ENCODE results near the gene FHIT. TPM values are rescaled to one million over a fixed set of nuclear protein-coding genes. Genes with fewer than 3 reads are reported as not detected.

The FHIT gene
- total RNA-seq, 4 donors from 2014 or later = 0.72 to 5.2 (median 2.1) TPM

DNA sequence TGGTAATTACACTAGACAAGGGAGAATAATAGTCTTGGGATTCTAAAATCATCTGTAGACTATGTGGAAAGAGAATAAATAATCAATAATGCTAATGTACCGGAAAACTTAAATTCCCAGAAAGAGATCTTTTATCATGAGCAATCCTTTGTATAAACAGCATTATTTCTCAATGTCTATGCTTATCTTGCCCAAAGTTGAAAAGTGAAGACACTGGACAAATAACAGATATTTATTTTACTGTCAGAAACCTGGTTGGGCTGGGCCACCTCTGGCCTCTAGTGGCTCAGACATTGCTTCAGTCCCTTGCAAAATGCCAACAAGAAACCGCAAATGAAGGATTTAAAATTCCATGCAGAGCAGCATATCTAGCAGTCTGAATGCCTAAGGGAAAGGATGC is 409.9 kb downstream of the FHIT start:
- Histone ChIP-seq H3K27me3 (no peaks in the 10 kb centered on the region), H3K4me1 (no peaks in the 10 kb centered on the region), H3K27ac (no peak overlapping the region), H3K4me3 (no peak overlapping the region), H3K36me3 (no peaks in the 10 kb centered on the region), H3K9me3 (no peaks in the 10 kb centered on the region)
- TF ChIP-seq POLR2A (IDR thresholded peaks at IDR 0.05) = no peak
- TF ChIP-seq, protein P1, sequence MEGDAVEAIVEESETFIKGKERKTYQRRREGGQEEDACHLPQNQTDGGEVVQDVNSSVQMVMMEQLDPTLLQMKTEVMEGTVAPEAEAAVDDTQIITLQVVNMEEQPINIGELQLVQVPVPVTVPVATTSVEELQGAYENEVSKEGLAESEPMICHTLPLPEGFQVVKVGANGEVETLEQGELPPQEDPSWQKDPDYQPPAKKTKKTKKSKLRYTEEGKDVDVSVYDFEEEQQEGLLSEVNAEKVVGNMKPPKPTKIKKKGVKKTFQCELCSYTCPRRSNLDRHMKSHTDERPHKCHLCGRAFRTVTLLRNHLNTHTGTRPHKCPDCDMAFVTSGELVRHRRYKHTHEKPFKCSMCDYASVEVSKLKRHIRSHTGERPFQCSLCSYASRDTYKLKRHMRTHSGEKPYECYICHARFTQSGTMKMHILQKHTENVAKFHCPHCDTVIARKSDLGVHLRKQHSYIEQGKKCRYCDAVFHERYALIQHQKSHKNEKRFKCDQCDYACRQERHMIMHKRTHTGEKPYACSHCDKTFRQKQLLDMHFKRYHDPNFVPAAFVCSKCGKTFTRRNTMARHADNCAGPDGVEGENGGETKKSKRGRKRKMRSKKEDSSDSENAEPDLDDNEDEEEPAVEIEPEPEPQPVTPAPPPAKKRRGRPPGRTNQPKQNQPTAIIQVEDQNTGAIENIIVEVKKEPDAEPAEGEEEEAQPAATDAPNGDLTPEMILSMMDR (IDR thresholded peaks at IDR 0.05 in 4 of 5, conservative IDR thresholded peaks at IDR 0.05 in 1 of 5) = no peak
- in situ Hi-C loops (cut with MboI; ENCODE audit: low sequenced_read_pairs in 4 of 4) (no loop called here), intact Hi-C loops (cut with DNase I; ENCODE audit: low total_unique reads) (no loop called here)
- ATAC-seq = no peak
- no peak for DNase-seq

GRCh38 chr3:60839246-60839645 is 412.0 kb downstream of the FHIT start:
- H3K4me1 ChIP-seq = no peaks in the 10 kb centered on the region
- ATAC-seq (no peak), DNase-seq (no peak)
- intact Hi-C loops (cut with DNase I; ENCODE audit: low total_unique reads) = no loop called here
- H3K27ac ChIP-seq = no peak overlapping the region
- in situ Hi-C loops (cut with MboI; ENCODE audit: low sequenced_read_pairs in 4 of 4) = no loop called here
- TF ChIP-seq POLR2A (IDR thresholded peaks at IDR 0.05) = no peak
- TF ChIP-seq, protein P1 (IDR thresholded peaks at IDR 0.05 in 4 of 5, conservative IDR thresholded peaks at IDR 0.05 in 1 of 5) = no peak
- H3K9me3 ChIP-seq = no peaks in the 10 kb centered on the region
- H3K36me3 ChIP-seq = no peaks in the 10 kb centered on the region
- no peak overlapping the region for H3K4me3 ChIP-seq
- no peaks in the 10 kb centered on the region for H3K27me3 ChIP-seq

DNA sequence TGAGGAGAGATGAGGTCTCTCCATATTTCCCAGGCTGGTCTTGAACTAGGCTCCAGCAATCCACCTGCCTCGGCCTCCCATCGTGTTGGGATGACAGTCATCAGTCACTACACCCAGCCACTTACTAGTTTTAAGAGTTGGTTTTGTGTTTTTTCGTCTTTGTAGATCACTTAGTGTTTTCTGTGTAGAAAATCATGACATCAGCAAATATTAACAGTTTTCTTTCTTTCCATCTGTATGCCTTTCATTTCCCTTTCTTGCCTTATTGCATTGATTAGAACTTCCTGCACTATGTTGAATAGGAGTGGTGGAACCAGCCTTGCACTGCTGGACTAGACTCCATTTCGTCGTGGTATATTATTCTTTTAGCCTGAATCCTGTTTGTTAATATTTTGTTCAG is 415.5 kb downstream of the FHIT start:
- H3K9me3 ChIP-seq = no peaks in the 10 kb centered on the region
- ATAC-seq = no peak
- H3K27me3 ChIP-seq = no peaks in the 10 kb centered on the region
- no peak overlapping the region for H3K4me3 ChIP-seq
- no peak for DNase-seq
- intact Hi-C loops (cut with DNase I; ENCODE audit: low total_unique reads) (no loop called here), in situ Hi-C loops (cut with MboI; ENCODE audit: low sequenced_read_pairs in 4 of 4) (no loop called here)
- TF ChIP-seq, protein P1 (IDR thresholded peaks at IDR 0.05 in 4 of 5, conservative IDR thresholded peaks at IDR 0.05 in 1 of 5) = no peak
- no peak for TF ChIP-seq POLR2A (IDR thresholded peaks at IDR 0.05)
- no peaks in the 10 kb centered on the region for H3K36me3 ChIP-seq
- no peak overlapping the region for H3K27ac ChIP-seq
- H3K4me1 ChIP-seq = no peaks in the 10 kb centered on the region

- no peak for ATAC-seq
- no peaks in the 10 kb centered on the region for H3K9me3 ChIP-seq
- no peak for DNase-seq
- intact Hi-C loops (cut with DNase I; ENCODE audit: low total_unique reads) (no loop called here), in situ Hi-C loops (cut with MboI; ENCODE audit: low sequenced_read_pairs in 4 of 4) (no loop called here)
- no peak overlapping the region for H3K4me3 ChIP-seq
- H3K36me3 ChIP-seq = no peaks in the 10 kb centered on the region
- H3K27me3 ChIP-seq = no peaks in the 10 kb centered on the region
- no peaks in the 10 kb centered on the region for H3K4me1 ChIP-seq
- TF ChIP-seq, protein P1 (IDR thresholded peaks at IDR 0.05 in 4 of 5, conservative IDR thresholded peaks at IDR 0.05 in 1 of 5) = no peak
- TF ChIP-seq POLR2A (IDR thresholded peaks at IDR 0.05) = no peak
- H3K27ac ChIP-seq = no peak overlapping the region
Measured at GRCh38 chr3:60829058-60829457, 422.2 kb downstream of the FHIT start.

GRCh38 chr3:60827666-60828065 is 423.6 kb downstream of the FHIT start:
- no peak overlapping the region for H3K27ac ChIP-seq
- H3K36me3 ChIP-seq = no peaks in the 10 kb centered on the region
- H3K4me3 ChIP-seq = no peak overlapping the region
- TF ChIP-seq, protein P1 (IDR thresholded peaks at IDR 0.05 in 4 of 5, conservative IDR thresholded peaks at IDR 0.05 in 1 of 5) = no peak
- no peak for TF ChIP-seq POLR2A (IDR thresholded peaks at IDR 0.05)
- H3K9me3 ChIP-seq = no peaks in the 10 kb centered on the region
- intact Hi-C loops (cut with DNase I; ENCODE audit: low total_unique reads) = no loop called here
- no peaks in the 10 kb centered on the region for H3K27me3 ChIP-seq
- in situ Hi-C loops (cut with MboI; ENCODE audit: low sequenced_read_pairs in 4 of 4) = no loop called here
- ATAC-seq (no peak), DNase-seq (no peak)
- H3K4me1 ChIP-seq = no peaks in the 10 kb centered on the region
